Measurements from ENCODE around the gene MME.

DNA sequence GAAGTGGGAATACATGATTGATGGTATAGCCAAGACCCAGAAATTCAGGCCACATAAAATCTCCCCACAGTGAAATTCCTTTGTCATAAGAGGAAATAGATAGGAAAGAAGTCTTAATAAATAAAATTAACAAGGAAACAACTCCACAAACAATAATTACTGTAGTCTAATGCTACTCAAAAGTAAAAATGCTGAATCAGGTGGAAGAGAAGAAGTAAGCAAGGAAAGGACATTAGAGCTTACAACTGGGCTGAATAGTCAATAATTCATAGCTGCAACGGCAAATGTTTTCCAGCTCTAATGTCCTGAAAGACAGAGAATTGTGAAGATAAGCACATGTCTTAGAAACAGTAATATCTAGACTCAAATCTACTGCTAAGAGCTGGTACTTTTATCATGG is 149.0 kb downstream of the MME start:
- no peak for TF ChIP-seq POLR2A (IDR thresholded peaks at IDR 0.05)
- no peak for TF ChIP-seq CTCF (IDR thresholded peaks at IDR 0.05)
